Measurements from ENCODE around the gene HSF2BP.

- TF ChIP-seq EP300 (IDR thresholded peaks at IDR 0.05) (no peak), CTCF (IDR thresholded peaks at IDR 0.05) (no peak)
Measured at GRCh38 chr21:43701936-43702784, 42.9 kb upstream of the HSF2BP start.

All from gastroesophageal sphincter (tissue), 3 donors.